Right lobe of liver (tissue), 4 donors: Measurements from ENCODE around the gene STRAP.

ENCODE experiments used
- POLR2A ChIP-seq: fragments of 450-650 bp; IDR thresholded peaks from one replicate; pipeline ENCODE4 v1.6.1; 2017; ENCODE audit warnings: antibody characterized with exemption, mild to moderate bottlenecking
- TF ChIP-seq, protein P1 (sequence below), 4 donors: fragments of 200-600 bp in 3 of 4; fragments of 450-650 bp in 1 of 4; IDR thresholded peaks; one replicate each; pipeline versions ENCODE4 v1.5.1 to v1.8.0; 2016 to 2022; ENCODE audit warnings: antibody characterized with exemption in 4 of 4, mild to moderate bottlenecking in 2 of 4
- donor health status: DM: no; HTN: no; CAD: no.
- donor health status: DM: no; HTN: no; CAD: no.
- donor health status: DM: no; HTN: yes; CAD: no.

DNA sequence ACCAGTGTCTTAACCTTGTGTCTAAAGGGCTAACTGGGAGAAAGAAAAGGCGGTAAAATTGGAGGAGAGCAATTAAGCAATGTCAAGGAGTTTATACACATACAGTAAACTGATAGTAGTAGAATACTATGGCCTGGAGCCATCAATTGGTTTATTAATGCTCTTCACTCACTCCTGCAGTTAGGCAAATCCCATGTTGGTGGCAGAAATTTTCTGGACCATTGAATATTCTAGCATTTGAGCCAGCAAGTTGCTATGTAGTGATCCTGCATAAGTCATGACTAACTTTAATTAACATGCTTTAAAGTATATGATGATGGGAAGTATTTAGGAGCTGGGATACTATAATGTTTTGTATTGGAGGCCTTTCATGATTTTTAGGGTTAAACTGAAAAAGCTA, 14.7 kb downstream of the STRAP start:
- TF ChIP-seq, protein P1, sequence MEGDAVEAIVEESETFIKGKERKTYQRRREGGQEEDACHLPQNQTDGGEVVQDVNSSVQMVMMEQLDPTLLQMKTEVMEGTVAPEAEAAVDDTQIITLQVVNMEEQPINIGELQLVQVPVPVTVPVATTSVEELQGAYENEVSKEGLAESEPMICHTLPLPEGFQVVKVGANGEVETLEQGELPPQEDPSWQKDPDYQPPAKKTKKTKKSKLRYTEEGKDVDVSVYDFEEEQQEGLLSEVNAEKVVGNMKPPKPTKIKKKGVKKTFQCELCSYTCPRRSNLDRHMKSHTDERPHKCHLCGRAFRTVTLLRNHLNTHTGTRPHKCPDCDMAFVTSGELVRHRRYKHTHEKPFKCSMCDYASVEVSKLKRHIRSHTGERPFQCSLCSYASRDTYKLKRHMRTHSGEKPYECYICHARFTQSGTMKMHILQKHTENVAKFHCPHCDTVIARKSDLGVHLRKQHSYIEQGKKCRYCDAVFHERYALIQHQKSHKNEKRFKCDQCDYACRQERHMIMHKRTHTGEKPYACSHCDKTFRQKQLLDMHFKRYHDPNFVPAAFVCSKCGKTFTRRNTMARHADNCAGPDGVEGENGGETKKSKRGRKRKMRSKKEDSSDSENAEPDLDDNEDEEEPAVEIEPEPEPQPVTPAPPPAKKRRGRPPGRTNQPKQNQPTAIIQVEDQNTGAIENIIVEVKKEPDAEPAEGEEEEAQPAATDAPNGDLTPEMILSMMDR (IDR thresholded peaks at IDR 0.05), result no peak
- TF ChIP-seq POLR2A, result no peak
